Measurements from ENCODE around the gene DNAJB8.
A peak's percentile ranks its signal among the peaks of the same experiment; 100 is the strongest.

DNAJB8 gene

DNA sequence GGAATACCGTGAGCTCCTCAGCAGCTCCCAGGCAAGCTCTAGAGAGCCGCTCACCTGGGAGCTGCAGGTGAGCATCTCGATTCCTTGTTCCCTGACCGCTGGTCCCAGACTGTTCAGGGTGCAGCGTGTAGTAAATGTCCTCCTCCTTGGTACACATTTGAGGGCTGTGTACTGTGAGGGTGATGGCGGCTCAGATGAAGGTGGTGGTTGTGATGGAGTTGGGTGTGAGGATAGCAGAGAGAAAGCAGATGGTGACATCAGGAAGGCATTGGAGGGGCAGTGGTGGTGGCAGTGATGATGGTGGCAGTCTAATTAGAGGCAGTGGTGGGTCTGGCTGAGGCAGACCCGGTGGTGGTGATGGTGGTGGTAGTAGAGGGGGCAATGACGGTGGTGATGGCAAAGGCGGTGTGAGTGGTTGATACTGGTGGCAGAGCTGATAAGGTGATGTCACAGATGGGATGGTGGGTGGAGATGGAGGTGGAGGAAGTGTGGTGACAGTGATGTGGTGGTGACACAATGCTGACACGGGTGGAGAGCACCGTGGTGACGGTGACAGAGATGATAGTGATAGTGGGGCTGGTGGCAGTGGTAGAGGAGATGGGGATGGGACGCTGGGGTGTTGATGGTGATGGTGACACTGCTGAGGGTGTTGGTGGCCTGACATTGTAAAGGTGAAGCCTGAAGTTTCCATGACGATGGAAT lies at the start of gene DNAJB8:
Gene DNAJB8 (minus strand): TSS at position 51 of the 702 bp plus-strand sequence. CDS start 3,645 bp downstream, outside the sequence.
- DNase-seq (ENCODE audit: low read depth), result no peak

DNA sequence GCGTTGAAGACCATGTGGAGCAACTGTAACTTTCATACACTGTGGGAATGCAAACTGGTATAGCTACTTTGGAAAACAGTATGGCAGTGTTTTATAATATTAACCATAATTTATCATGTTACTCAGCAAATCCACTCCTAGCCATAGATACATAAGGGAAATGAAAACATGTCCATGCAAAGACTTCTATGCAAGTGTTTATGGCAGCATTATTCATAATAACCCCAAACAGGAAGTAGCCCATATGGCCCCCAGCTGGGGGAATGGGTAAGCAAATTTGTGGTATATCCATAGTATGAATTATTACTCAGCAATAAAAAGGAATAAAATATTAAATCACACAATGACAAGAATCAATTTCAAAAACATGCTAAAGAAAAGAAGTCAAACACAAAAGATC lies 49.3 kb upstream of the DNAJB8 start:
- DNase-seq (ENCODE audit: low read depth), result no peak

- no peak for DNase-seq (ENCODE audit: low read depth)
Measured at GRCh38 chr3:128508852-128509251, 42.2 kb upstream of the DNAJB8 start.

GRCh38 chr3:128506754-128507153 lies 40.1 kb upstream of the DNAJB8 start:
- no peak for DNase-seq (ENCODE audit: low read depth)

- no peak for DNase-seq (ENCODE audit: low read depth)
Measured at GRCh38 chr3:128505771-128506170, 39.1 kb upstream of the DNAJB8 start.

DNA sequence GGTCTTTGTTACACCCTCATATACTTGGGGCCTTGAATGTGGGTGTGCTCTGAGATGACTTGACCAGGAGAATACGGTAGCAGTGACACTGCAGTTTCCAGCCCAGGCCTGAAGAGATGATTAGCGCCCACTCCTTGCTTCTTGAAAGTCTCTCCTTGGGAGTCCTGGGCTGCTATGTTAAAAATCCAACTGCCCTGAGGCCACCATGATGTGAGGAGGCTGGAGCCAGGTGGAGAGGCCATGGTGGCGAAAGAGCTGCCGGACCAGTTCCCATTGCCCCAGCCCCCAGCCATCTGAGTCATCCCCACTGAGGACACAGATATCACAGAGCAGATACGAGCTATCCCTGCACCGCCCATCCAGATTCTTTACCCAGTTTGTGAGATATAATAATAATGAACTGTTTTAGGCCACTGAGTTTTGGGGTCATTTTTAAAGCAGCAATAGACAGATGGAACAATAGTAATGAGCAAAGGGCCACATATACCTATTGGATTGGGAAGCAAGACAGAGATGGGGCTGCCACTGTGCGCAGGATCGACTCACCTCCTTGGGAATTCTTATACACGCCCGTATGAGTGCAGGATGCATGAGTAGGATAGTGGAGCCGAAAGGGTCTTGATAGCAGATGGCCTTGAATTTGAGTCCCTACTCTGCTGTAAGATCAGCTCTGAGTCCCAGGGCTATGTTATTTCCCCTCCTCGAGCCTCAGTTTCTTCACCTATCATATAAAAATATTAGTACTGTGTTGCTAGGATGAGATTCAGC lies 38.5 kb upstream of the DNAJB8 start:
- DNase-seq (ENCODE audit: low read depth), result no peak

GRCh38 chr3:128504533-128504915 lies 37.8 kb upstream of the DNAJB8 start:
- DNase-seq (ENCODE audit: low read depth), result no peak

DNA sequence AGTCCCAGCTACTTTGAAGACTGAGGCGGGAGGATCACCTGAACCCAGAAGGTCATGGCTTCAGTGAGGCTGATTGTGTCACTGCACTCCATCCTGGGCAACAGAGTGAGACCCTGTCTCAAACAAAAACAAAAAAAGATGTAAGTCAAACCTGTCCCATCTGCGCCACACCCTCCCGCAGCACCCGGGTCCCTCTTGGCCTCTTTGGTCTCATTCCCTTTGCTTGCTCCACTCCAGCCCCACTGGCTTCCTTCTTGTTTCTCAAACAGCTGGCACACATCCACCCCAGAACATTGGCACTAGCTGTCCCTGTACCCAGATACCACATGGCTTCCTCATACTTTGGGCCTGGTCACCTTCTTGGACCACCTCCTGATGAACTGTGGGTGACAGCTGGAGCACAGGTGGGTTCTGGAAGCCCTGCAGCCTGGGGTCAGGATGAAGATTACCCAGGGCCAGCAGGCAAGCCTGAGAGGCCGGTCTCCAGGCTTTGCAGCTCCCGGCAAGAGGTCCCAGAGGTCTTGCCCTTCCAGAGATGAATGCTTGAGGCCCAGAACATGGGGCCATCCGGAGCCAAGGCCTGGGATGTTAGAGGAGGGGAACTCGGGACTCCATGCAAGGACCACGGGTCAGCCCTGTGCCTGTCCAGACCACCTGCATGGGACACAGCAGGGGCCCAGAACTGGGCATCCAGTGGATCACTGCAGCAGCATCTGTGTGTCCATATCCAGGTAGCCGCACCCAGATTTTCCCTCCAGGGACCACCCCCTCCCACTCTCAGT lies 37.3 kb upstream of the DNAJB8 start:
- DNase-seq (ENCODE audit: low read depth), result no peak

DNA sequence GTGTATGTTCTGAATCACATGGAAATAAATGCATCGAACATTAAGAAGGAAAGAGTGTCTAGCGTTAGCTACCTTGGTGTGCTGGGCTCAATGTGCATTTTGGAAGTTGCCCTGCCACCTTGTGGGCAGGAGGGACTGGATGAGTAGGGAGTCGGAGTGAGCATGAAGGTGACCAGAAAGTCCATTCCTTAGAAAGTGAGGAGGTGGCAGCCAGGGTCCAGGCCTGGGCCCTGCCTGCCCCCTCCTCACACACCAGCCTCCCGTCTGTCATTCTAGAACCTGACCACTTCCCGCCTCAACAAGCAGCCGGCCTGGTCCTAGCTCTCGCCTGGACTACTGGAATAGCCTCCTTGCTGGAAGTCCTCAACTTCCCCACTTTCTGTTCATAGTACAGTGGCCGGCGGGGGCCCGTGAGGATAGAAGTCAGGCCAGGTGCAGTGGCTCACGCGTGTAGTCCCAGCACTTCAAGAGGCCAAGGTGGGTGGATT lies 36.5 kb upstream of the DNAJB8 start:
- no peak for DNase-seq (ENCODE audit: low read depth)

DNA sequence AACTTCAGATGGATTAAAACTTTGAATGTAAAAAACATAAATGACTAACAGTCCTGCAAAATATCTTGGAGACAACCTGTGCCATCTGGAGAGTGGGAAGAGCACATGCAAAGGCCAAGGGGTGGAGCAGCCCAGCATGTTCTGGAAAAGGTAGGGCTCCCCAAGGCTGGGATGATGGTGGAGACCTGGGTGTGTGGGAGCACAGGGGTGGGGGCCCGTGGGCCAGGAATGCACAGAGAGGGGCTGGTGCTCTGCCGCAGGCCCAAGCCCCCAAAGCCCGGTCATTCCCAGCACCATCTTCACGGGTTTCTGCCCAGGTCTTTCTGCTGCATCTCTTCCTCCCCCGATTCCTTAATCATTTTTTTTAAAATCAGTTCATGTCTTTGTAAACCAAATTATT lies 36.0 kb upstream of the DNAJB8 start:
- DNase-seq (ENCODE audit: low read depth), result no peak

GRCh38 chr3:128501431-128501830 lies 34.7 kb upstream of the DNAJB8 start:
- no peak for DNase-seq (ENCODE audit: low read depth)

- no peak for DNase-seq (ENCODE audit: low read depth)
Measured at GRCh38 chr3:128500556-128500955, 33.9 kb upstream of the DNAJB8 start.

- DNase-seq (ENCODE audit: low read depth), result peak; percentile 59
Measured at GRCh38 chr3:128499724-128500275, 33.1 kb upstream of the DNAJB8 start.

DNA sequence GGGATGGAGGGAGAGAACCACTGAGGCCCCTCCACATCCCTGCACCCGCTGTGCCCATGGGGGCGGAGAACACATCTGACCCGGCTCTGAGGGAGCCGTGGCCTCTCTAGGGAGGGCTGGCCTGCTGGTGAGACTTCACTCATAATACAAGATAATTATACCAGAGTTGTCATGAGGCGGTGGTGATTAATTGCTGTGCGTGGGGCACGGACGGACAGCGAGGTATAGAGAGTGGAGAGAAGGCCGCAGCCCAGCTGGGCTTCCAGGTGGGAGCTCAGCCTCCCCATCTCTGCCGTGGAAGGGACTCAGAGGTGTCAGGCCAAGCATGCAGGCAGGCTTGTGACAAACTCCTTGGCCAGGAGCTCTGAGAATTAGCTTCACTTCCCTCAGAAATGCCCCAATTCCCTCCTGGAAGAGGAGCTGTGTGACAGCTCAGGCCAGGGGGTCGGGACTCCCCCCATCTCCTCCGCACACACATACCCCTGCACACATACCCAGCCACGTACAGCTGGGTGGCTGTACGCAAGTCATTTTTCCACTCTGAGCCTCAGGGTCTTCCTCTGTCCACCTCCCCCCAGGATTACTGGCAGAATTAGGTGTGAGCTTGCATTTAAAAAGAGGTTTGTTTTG lies 32.3 kb upstream of the DNAJB8 start:
- no peak for DNase-seq (ENCODE audit: low read depth)

- DNase-seq (ENCODE audit: low read depth), result no peak
Measured at GRCh38 chr3:128498127-128498626, 31.5 kb upstream of the DNAJB8 start.

GRCh38 chr3:128497305-128498126 lies 30.8 kb upstream of the DNAJB8 start:
- no peak for DNase-seq (ENCODE audit: low read depth)

DNA sequence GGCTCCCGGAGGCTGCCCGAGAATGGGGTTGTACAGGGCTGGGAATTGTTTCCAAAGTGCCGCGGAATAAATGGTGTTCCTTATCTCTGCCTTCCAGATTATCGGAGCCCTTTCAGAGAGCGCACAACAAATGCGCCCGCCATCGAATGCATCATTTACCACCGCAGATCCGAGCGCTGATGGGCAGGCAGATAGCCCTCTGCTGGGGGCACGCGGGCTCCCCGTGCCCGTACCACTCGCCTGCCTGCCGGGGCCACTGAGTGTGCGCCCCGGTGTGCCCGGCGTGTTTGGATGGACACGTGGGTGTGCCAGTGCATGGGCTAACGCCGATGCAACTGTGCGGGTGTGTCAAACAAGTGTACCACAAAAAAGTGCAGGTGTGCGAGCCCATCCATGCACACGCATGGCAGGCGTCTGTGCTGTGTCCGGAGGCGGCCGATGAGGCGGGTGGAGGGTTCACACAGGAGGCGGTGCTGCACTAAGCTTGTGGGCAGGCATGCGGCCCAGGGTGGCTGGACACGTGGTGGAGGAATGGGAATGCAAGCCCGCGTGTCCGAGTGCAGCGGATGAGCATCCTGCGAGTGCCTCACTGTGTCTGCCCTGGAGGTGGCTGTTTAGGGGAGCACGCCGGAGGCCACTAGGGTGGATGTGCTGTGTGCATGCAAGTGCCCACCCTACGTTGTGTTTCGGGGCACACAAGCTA lies 30.1 kb upstream of the DNAJB8 start:
- no peak for DNase-seq (ENCODE audit: low read depth)

DNA sequence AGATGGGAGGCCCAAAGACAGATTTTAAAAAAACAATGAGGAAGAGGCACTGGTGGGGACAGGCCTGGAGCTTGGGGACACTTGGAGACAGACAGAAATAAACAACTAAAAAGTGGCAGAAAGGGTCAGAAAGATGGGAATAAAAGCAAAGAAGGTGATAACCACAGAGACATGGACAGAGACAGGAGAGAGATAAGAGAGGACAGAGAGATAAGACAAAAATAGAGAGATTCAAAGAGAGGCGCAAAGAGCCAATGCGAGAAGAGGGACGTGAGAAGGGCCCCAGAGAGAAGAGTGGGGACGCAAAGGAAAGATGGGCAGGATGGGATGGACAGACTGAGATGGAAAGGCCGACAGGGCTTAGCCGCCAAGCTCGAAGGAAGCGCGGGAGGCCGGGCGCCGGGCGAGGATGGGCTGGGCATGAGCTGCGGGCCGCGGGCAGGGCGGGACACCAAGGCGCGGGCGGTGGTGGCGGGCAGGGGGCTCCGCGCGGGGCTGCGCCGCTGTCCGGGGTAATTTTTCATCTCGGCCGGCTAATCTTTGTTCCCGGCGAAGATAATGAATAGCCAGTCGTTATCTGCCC lies 29.4 kb upstream of the DNAJB8 start:
- DNase-seq (ENCODE audit: low read depth), result no peak

GRCh38 chr3:128495435-128495970 lies 28.8 kb upstream of the DNAJB8 start:
- no peak for DNase-seq (ENCODE audit: low read depth)

GRCh38 chr3:128494367-128494650 lies 27.6 kb upstream of the DNAJB8 start:
- no peak for DNase-seq (ENCODE audit: low read depth)

All from iris pigment epithelial cell (primary cell).